ENCODE results near the gene NOX3.
"Not testable (repeated sequence)": the region's sequence is repeated elsewhere in the genome, so short reads cannot be mapped to it uniquely, and the experiment has no call there.

NOX3 gene

DNA sequence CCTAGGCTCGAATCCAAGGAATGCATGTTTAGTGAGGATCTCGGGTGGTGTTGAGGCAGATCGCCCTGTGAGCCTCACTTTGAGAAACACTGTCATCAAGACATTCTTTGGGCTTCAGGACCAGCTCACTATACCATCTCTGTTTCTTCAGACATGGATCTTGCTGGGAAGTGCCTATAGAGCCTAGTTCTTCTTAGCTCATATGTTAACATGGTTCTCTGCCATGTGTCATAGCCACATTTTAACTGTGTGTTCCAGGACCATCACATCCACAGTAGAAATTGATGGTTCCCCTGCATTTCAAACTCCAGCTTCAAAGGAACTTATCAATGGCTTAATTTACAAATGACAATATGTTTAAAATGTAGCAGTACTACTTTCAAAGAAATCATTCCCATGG, 57.4 kb downstream of the NOX3 start:
- no peak for DNase-seq

DNA sequence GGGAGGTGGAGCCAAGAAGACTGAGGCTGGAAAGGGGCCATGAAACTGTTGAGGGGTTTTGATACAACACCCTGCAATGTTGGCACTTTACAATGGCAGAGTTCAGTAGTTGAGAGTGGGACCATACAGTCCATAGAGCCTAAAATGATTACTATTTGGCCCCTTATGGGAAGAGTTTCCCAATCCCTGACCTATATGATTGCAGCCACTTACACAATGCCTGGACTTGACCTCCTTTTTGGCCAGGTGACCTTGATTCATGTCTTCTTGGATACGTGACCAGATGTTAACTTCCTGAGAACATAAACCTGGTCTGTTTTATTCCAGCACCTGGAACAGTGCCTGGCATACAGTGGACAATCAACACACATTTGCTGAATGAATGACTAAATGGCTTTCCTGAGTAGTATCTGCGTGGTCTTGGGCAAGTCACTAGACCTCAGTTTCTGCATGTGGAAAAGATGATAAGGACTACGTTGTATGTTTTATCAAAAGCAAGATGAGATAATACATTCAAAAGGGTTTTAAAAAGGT, 58.4 kb downstream of the NOX3 start:
- DNase-seq, result no peak

DNA sequence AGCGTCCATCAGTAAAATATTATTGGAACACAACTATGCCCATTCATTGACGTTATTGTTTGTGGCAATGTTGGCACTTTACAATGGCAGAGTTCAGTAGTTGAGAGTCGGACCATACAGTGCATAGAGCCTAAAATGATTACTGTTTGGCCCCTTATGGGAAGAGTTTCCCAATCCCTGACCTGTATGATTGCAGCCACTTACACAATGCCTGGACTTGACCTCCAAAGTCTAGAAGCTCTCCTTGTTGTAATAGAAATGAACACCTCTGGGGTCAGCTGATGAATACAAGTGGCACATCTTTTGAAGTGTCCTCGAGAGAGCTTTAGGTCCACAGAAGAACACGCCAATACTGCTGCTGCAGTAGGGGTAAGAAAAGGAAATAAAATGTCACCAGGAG, 59.0 kb downstream of the NOX3 start:
- DNase-seq, result no peak

DNA sequence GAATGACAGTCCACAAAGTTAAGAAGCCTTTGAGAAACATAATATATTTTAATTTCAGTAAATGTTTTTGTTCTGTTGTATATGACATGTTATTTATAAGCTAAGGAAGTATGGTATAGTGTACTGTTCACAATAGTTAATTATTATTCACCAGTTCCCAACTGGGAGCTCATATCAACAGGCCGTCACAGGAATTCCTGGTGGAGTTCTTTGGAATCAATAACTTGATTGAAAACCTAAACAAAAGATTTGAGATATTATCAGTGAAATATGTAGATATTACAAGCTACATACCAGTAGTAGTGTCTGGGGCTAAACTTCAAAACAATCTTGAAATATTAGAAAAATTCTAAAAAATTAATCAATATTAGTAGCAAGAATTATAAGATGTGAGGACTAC, 60.3 kb downstream of the NOX3 start:
- no peak for DNase-seq

DNA sequence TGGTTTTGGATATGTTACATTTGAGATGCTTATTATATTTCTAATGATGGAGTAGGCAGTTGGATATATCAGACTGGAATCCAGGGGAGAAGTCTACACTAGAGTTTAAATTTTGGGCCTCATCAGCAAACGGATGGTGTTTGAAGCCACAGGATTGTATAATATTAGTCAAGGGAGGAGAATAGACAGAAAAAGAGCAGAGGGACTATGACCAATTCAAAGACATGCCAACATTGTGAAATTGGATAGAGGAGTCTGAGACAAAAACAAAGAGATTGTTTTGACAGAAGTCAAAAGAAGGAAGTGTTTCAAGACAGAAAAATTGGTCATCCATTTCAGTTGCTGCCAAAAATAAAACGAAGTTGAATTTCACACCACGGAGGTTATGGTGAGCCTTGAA, 66.5 kb downstream of the NOX3 start:
- no peak for DNase-seq

DNA sequence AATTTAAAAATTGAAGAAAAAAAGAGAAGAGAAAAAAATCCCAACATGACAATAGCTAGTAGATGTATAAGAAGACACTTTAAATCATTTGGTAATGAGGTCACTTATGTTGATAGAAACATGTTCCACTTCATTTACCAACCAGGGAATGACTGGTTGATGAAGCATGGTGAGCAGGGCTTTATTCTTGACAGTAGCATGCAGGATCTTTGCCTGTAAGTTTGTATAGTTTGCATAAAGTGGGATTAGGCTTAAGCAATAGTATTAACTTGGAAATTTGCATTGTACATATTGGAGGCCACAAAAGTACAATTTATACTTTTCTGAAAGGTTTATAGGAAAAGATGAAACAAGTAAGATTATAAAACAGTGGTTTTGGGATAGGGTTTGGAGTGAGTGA, 67.0 kb downstream of the NOX3 start:
- no peak for DNase-seq

DNA sequence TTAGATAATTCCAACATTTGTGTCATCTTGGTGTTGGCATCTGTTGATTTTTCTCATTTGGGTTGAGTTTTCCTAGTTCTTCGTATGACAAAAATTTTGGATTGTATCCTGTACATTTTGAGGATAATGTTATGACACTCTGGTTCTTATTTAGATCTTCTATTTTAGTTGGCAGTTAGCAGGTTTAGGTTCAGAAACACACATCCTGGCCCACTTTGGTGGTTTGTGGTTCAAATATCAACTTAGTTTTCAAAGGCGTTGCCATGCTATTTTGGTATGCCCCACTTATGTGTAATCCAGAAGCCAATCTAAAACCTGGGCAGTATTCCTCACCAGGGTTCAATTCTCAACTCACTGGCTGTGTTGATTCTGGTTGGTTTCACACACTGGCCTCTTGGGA, 68.2 kb downstream of the NOX3 start:
- no peak for DNase-seq

DNA sequence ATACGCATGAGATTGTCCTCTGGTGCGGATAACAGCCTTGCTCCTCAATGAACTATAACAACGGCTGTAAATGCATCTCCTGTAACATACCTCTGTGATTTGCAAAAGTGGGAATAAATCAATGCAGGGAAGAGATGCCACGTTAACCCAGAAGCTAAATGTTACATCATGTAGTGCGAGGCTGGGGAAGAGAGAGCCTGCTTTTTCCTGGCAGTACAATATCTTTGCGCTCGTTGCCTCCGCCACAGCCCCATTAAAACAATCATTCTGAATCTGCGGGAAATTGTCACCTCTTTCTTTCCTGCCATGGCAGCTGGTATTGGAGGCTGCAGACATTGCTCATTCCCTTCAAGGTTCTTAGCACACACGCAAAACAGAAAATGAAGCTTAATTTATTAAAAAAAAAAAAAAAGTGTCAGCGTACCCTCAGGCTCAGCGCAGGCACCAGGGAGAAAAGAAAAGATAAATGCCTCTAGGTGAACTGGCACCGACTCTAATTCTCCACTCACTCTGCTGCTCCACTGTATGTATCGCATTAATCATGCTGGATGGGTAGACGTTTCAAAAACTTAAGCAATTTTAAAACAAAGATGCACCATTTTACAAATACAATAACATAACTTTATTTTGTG, 71.2 kb downstream of the NOX3 start:
- DNase-seq, result no peak

DNA sequence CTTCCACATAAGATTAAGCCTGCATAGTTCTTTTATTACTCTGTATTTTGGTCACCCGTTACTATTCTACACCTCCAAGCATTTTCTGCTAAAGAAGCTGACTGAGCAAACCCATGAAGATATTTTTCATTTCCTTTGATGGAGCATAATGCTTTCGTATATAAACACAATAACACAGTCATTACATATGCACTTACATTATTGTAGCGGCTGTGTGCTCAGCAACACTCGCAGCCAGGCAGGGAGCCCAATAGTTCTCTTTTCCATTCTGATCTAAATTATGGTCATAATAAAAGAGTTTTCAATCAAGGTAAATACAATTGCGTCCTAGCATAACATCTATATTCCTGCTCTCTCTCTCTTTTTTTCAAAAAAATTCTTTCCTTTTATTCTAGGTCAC, 71.7 kb downstream of the NOX3 start:
- no peak for DNase-seq

DNA sequence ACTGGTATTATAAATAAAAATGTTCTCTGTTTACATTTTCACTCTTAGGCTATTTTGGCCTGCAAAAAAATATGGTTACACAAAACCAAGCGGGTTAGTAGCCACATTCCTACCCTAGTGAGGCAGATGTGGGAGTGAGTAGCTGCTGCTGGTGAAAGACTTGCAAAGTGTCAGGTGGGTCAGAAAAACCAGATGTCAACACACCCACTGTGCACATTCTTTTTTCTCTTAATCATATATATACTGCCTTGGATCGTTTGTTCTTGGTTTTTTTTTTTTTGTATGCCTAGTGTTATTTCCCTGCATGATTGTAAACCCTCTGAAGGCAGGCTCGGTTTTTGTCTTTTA, 73.3 kb downstream of the NOX3 start:
- no peak for DNase-seq

DNA sequence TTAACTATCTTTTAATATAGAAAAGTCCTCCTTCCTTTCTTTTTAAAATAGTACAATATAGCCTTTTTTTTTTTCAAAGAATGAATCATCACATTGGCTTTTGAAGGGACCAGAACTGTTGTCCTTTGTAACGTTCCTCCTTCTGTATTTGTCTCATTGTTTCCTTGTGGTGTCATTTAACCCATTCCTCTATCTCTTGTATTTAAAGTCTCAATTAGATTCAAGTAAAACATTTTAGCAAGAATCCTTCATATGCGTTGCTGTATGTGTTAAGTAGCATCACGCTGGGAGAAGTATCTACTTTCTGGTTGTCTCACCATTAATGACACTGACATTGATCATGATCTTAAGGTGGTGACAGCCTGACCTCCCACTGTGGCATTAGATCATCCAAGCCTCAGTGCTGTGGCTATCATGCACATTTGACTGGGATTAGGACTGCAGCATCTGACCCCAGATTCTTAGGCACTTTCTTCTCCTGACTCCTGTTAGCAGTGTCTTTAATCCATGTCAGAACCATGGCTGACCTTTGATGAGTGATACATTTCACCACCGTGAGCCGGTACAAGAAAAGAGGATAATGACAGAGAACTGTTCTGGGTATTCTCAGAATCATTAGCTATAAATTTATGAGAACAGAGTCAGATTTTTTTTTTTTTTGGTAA, 73.8 kb downstream of the NOX3 start:
- no peak for DNase-seq

DNA sequence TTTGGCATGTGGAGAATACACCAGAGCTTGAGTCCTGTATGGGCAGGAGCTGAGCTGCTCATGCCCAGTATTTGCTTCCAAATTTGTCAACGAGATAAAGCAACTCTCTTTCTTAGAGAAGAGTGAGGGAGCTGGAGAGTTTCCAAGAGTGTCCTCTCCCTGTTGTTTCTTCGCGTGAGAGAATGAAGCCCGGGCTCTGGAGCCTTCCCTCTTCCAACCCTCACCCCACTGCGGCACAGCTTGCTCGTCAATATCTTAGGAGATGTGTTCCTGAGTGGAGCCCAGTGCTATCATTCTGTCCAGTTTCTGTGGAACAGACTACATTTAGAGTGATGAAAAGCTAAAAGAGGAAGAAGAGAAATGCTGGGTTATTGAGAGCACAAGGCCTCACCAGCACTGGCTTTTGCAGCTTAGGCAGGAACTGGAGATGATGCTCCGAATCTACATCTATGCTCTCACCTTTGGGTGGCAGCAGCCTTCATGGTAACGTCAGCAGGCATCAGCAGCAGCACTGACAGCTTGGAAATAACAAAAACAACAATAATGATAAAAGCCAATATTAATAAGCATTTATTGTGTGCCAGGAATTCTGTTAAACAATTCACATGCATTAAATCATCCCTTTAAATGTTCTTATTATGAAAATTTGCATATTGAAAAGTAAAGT, 74.8 kb downstream of the NOX3 start:
- DNase-seq, result no peak

DNA sequence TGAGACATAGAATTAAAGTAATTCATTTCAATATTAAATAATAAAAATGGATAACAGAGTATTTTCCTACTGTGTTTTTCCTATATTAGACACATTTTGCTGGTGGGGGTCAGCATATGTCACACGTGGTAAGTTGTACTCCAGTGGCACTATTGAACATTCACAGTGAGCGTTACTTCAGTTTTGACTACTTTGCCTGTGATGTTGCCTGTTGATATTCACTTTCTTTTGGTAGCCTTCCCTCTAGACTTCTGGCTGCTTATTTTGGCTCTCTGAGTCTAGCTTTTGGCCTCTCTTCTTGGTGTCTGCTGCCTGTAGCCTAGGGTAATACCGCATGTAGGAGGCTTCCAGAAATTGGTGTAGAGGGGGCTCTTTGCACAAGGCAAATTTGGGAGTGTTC, 76.9 kb downstream of the NOX3 start:
- no peak for DNase-seq

DNA sequence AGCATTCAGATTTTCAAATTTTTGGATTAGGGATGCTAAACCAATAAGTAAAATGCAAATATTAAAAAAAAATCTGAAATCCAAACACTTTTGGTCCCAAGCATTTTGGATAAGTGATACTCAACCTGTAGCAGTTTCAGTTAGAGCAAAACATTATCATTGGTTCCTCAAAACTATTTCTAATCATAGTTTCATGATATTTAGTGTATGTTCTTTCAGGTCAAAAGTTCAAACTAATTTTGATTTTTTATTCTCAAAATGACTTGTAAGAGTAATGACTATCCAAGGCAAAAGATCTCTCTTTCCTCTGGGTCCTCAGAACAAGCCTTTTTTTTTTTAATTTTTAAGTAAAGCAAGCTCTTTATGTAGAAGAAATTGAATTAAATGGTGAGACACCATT, 77.4 kb downstream of the NOX3 start:
- DNase-seq, result no peak

DNA sequence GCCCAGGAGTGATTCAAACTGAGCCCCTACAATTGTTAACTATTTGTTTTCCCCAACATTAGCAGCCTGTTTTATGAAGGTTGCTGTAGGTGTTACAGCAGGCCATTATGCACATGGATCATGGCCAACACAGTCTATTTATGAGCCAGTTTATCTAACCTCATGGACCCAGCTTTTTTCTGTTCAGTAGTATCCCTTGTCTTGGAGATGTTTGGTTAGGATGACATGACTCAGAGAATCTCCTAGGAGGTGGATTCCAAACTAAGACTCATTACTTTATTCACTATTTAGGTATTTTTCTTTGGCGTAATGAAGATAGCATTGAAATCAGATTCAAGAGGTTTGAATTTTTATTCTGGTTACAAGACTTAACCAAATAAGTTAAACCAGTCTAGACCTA, 78.6 kb downstream of the NOX3 start:
- DNase-seq, result no peak

DNA sequence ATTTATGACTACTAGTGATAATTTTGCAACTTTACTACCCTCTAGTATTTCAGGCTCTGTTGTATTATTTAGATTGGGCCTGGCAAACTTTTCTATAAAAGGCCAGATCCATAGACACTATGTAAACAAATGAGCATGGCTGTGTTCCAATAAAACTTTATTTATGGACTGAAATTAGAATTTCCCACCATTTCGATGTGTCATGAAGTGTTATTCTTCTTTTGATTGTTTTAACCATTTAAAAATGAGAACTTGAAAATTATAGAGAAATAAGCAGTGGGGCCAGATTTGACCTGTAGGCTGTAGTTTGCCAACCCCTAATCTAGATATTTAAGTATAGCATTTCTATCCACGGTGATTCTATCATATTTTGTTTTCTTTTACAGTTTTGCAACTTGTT, 79.8 kb downstream of the NOX3 start:
- DNase-seq, result no peak

DNA sequence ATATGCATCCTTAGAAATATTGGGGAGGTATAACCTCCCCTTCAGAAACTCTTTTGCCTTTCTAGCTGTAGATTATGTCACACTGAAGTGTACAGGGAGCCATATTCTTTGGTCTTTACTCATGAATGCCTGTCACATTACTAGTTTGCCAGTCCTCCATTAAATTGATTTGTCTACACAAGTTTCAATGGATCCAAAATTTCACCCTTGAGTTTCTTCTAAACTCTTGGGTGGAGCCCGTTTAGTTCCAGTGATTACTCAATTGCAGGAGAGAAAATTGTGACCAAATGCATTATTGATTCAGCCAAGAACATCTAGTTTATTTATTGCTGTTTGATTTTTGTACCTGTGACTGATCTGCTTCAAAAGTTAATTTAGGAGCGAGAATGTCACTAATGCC, 81.0 kb downstream of the NOX3 start:
- no peak for DNase-seq

DNA sequence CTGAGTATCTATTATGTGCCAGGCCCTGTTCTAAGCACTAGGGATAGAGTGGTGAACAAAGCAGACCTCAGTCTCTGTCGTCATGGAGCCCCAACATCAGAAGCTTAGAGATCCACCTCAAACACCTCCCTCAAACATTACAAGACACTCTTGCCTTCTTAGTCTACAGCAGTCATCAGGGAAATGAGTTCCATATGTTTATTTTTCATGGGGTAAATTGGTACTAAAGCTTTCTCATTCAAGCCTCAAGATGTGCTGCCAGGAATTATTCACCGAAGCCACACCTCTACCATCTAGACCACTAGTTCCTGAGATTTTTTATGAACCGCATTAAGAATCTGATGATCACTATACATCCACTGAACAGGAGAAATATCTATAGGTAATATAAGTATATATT, 82.4 kb downstream of the NOX3 start:
- DNase-seq, result no peak

DNA sequence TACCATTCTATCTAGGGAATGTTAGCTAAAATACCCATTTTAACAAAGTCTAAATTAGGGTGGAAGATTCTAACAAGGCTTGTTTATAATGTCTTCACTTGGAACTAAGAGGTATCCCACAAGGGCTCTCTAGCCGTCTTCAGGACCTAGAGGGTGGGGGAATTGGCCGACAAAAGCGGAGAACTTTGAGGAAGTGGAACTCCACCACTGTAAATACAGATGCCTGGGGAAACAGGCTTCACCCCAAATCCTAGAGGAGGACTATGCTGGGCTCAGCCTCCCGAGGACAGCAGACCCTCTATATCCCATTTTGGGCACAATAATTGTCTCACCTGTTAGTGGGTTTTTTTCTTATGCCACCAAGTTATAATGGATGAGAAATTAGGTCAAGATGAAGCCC, 83.4 kb downstream of the NOX3 start:
- DNase-seq, result no peak

DNA sequence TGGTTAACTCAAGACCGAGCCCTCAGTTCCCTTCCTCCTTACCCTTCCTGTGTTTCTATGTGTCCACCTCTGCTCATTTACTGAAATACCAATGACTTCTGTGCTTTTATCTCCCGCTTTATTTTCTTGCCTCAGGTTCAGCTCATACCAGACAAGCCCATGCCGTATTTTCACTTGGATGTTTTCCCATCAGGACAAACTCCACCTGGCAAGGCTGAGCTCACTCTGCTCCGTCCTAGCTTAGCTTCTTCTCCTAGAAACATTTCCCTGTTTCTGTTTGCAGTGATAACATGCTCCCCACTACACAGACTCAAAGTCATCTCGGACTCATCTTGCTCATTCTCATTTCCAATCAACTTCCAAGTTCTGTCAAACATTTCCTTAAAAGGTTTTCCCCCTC, 84.4 kb downstream of the NOX3 start:
- DNase-seq, result no peak

DNA sequence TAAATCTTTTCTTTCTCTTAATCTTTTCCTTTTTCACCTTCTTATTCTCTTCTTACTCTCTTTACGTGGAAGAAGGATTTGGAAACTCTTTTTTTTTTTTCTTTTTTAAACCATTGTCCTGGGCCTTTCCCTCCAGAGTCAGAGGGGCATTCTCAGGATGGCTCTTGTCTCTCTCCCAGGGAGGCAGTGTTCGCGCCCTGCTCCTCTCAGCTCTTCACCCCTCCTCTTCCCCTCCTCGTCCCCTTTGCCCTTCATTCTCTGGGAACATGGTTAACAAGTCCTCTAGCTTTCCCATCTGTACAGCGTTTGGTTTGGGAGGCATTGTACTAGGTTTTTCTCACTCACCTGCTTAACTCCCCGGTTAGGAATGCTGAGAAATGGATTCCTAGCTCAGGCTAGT, 89.3 kb downstream of the NOX3 start:
- no peak for DNase-seq

DNA sequence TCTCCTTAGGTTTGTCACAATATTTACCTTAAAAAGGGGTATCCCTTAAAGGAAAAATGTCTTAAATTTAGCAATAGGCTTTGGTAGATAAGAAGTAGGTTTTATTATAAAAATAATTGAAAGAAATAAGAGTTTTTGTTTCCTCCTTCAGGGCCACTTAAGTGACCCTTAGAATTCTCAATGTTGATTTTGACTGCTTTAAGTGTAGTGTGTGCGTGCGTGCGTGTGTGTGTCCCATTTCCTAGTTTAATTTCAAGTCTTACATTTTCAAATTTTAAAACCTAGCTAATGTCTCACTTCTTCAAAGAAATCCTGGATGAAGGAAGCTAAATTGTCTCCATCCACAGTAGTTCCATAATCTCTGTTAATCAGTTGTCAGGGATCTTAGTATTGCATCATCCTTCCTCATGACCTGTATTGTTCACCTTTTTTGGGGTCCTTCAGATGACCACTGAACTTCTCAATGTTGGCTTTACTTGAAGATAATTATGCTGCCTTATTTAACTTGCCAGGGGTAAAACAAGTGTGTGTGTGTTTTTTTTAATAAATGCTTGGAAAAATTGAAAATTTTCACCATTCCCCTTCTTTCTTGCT, 90.7 kb downstream of the NOX3 start:
- no peak for DNase-seq

DNA sequence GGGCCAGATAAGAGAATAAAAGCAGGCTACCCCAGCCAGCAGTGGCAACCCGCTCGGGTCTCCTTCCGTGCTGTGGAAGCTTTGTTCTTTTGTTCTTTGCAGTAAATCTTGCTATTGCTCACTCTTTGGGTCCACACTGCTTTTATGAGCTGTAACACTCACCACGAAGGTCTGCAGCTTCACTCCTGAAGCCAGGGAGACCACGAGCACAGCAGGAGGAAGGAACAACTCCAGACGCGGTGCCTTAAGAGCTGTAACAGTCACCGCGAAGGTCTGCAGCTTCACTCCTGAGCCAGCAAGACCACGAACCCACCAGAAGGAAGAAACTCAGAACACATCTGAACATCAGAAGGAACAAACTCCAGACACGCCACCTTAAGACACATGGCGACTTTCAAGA, 91.6 kb downstream of the NOX3 start:
- not testable (repeated sequence) for DNase-seq

DNA sequence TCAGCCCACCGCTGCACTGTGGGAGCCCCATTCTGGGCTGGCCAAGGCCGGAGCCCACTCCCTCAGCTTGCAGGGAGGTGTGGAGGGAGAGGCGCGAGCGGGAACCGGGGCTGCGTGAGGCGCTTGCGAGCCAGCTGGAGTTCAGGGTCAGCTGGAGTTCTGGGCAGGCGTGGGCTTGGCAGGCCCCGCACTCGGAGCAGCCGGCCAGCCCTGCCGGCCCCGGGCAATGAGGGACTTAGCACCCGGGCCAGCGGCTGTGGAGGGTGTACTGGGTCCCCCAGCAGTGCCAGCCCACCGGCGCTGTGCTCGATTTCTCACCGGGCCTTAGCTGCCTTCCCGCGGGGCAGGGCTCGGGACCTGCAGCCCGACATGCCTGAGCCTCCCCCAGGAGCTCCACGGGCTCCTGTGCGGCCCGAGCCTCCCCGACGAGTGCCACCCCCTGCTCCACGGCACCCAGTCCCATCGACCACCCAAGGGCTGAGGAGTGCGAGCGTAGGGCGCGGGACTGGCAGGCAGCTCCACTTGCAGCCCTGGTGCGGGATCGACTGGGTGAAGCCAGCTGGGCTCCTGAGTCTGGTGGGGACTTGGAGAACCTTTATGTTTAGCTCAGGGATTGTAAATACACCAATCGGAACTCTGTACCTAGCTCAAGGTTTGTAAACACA, 92.5 kb downstream of the NOX3 start:
- not testable (repeated sequence) for DNase-seq

Data from NCI-H345 (cell line).